Stimulated activated CD8-positive, alpha-beta memory T cell treated with anti-CD3 and anti-CD28 coated beads, Interleukin-15, amount 100 ng/mL, for 24 hours (primary cell): ENCODE data around the gene RBCK1.
"Not testable (repeated sequence)": the region's sequence is repeated elsewhere in the genome, so short reads cannot be mapped to it uniquely, and the experiment has no call there.

Experiments used
- DNase-seq: peaks from one replicate; pipeline ENCODE4 v3.0.0-alpha.2; 2020; ENCODE audit warnings: low read depth

Gene RBCK1

DNA sequence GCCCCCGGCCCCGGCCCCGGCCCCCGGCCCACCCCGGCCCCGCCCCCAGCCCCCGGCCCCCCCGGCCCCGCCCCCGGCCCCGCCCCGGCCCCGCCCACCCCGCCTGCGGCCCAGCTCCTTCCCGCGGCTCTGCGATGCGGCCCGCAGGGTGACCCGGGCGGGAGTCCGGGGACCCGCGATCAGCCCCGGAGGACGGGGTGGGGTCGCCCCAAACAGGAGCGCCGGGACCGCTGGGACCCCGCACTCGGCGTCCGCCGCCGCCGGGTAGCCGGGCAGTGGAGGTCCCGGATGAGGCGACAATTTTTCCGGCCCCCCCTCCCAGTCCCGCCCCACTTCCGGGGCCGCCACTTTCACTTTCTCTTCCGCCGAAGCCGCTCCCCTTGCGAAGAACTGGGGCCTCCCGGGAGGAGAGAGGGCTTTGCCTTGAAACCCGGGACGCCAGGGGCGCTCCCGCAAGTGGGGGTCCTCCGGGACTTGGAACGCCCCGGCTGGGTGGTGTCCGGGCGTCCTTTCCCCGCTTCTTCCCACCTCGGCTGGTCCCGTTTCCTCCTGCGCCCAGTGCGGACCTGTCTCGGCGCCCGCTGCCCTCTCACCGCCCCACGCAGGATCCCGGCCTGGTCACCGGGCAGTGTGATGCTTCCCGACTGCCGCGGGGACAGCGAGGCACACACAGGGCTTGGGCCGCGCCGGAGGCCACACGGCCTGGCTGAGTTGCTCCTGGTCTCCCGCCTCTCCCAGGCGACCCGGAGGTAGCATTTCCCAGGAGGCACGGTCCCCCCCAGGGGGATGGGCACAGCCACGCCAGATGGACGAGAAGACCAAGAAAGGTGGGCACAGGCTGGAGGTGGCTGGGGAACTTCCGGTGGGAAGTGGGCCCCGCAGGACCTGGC, at the start of gene RBCK1:
Gene RBCK1, plus strand, starts transcription at position 347 of the 890 bp plus-strand sequence. Its CDS starts 459 bp downstream, at position 806.
- peak; percentile 76 for DNase-seq

- DNase-seq, result no peak
Measured at GRCh38 chr20:358891-359555, 49.1 kb upstream of the RBCK1 start.

DNA sequence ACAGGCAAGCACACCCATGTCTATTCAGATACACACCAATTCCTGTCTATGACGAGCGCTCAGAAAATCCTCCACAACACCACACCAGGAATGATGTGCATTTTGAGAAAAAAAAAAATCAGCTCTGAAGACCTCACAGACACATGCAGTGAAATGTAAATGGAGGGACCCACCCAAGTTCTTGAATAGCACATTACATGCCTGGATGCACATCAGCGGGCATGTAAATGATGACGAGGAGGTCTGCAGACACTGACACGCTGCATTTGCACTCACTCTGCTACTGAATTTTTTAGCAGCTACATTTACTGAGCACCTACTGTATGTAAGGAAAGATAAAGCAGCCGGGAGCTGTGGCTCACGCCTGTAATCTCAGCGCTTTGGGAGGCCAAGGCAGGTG, 46.5 kb upstream of the RBCK1 start:
- no peak for DNase-seq

- no peak for DNase-seq
Measured at GRCh38 chr20:362271-363254, 45.5 kb upstream of the RBCK1 start.

- no peak for DNase-seq
Measured at GRCh38 chr20:363319-364078, 44.6 kb upstream of the RBCK1 start.

- no peak for DNase-seq
Measured at GRCh38 chr20:364905-365794, 42.9 kb upstream of the RBCK1 start.

DNA sequence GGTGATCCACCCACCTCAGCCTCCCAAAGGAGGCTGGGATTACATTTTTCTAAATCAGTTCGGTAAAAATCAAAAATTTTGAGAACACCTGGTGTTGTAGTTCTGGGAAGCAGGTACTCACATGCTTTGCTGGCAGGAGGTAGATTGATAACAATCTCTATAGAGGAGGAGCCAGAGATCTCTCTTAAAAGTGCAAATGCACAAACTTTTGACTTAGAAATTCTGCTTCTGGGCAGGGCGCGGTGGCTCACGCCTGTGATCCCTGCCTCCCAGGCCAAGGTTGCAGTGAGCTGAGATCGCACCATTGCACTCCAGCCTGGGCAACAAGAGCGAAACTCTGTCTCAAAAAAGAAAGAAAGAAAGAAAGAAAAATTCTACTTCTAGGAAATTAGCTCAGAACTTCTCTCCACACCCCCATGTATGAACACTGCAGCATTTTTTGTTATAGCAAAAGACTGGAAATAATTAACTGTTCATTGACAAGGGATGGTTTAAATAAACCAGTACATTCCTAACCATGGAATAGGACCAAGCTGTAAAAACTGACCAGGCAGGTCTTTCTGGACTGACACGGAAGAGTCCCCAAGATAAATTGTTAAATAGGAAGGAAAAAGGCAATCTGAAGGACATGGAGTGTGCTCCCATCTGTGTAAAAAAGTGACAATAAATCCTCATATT, 41.9 kb upstream of the RBCK1 start:
- DNase-seq, result no peak

DNA sequence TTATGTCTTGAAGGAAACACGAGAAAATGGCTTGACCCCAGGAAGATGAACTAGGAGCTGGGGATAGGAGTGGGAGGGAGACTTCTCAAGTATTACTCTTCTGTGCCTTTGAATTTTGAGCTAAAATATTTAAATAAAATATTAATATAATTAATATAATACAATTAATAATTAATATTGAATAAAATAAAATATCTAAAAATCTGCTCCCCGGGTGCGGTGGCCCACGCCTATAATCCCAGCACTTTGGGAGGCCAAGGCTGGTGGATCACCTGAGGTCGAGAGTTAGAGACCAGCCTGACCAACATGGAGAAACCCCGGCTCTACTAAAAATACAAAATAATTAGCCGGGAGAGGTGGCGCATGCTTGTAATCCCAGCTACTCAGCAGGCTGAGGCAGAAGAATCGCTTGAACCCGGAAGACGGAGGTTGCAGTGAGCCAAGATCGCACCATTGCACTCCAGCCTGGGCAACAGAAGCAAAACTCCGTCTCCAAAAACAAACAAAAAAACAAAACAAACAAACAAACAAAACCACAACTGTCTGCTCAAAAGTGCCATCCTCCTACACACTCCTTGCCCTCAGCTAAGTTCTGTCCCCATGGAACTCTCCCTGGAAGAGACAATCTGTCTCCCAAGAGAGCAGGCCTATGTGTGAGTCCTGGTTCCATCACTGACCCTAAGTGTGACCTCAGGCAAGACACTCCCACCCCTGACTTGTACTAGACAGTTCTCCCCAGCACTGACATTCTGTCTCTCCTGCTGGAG, 41.2 kb upstream of the RBCK1 start:
- no peak for DNase-seq

DNA sequence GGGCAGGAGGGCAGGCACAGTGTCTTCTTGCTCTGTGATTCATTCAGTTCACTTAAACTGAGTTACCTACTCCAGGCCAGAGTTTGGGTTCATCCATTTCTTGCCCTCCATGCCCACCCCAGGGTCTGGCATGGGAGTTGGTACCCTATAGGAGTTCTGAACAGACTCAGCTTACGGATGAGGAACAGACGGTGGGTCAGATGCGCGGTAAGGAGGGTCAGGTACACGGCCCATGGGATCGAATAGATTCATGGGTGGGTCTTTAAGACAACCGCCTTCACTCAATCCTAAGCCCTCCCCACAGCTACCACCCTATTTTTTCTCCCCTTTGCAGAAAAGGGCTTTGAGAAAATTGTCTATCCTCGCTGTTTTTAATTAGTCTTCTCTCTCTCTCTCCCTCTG, 40.6 kb upstream of the RBCK1 start:
- no peak for DNase-seq

GRCh38 chr20:368915-369314, 39.2 kb upstream of the RBCK1 start:
- DNase-seq, result no peak

DNA sequence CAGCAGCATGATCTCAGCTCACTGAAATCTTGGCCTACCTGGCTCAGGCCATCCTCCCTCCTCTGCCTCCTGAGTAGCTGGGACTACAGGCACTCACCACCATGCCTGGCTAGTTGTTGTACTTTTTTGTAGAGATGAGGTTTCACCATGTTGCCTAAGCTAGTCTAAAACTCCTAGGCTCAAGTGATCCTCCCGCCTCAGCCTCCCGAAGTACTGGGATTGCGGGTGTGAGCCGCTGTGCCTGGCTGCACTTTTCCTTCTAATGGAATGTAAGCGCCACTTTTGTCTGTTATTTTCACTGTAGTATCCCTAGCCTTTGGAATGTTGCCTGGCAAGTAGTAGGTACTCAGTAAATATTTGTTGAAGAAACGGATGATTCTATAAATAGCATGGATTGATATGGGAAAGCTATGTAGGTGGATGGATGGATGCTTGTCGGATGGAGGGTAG, 37.9 kb upstream of the RBCK1 start:
- DNase-seq, result no peak

DNA sequence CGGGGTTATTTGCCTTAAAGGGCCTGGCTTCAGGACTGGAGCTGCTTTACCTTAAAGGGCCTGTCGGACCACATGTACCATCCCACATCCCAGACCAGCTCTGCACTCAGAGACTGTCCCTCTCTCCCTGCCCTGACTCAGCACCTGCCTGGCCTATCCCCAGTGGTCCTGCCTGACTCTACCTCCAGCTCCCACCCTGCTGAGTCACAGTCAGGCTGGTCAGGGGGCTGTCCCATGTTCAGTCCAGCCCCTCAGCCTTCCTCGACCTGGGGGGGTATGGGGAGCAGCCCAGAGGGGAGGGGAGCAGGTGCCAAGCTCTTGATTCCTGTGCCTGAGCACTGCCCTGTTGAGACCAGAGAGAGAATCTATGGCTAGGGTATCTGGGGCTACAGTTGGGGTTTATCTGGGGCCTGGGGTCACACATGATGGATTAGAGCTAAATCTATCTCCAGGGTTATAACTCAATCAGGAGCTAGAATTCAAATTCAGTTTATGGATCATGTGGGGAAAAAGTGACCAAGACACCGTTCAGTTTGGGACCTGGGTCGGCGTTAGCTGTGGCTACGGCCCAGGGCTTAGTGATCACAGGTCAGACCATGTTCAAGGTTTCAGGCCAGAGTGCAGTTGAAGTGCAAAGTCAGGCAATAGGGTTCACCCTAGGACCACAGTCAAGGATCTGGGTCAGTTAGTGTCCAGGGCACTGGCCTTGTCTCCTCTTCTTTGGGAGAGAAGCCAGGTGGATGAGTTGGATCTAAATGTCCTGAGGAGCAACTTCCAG, 36.9 kb upstream of the RBCK1 start:
- no peak for DNase-seq

- no peak for DNase-seq
Measured at GRCh38 chr20:371755-372542, 36.1 kb upstream of the RBCK1 start.

- DNase-seq, result not testable (repeated sequence)
Measured at GRCh38 chr20:372543-373082, 35.5 kb upstream of the RBCK1 start.

- DNase-seq, result no peak
Measured at GRCh38 chr20:373171-373890, 34.8 kb upstream of the RBCK1 start.

GRCh38 chr20:375265-375889, 32.7 kb upstream of the RBCK1 start:
- DNase-seq, result no peak
